Cortex of kidney (tissue), 1 donor: ENCODE measurements around the gene LRMDA.

ENCODE experiments used
- DNase-seq: peaks from one replicate; lab custom pipeline; 2025; lab: John Stamatoyannopoulos, UW

LRMDA gene

GRCh38 chr10:75836064-75836463 is 404.6 kb downstream of the LRMDA start:
- DNase-seq = no peak

GRCh38 chr10:75838486-75838885 is 407.1 kb downstream of the LRMDA start:
- no peak for DNase-seq

DNA sequence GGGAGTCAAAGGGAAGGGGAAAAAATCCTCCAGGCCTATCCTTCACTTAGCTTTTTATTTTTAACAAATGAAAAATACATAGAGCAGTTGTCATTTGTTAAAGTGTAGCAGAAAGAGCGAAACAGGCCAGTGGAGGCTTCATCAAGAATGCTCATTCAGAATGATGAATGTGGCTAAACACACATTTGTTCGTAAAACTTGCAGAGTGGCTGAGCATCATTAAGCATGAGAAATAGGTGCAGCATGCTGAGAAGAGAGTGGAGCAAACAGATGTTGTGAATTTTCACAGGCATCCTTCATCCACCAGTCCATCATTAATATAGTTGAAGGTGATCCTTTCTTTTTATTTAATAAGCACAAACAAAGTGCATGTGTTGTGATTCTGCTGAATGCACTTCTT is 407.6 kb downstream of the LRMDA start:
- DNase-seq = no peak

DNA sequence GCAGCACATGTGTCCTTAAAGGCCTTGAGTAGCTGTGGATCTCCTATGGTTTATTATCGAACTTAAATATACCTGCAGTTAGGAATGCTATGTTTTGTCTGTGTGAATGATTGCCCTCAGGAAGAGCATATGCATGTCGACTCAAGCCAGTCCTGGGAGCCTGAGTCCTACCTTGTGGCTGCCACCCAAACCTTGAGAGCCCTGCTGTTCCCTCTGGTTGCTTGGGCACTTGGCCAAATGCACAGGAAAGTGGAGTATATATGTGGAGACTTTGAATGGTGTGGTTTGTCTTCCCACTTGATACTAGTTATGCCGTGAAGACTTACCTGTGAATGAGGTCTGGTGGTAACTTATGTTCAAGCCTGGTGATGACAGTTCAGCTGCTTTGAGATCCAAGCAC is 409.8 kb downstream of the LRMDA start:
- no peak for DNase-seq

DNA sequence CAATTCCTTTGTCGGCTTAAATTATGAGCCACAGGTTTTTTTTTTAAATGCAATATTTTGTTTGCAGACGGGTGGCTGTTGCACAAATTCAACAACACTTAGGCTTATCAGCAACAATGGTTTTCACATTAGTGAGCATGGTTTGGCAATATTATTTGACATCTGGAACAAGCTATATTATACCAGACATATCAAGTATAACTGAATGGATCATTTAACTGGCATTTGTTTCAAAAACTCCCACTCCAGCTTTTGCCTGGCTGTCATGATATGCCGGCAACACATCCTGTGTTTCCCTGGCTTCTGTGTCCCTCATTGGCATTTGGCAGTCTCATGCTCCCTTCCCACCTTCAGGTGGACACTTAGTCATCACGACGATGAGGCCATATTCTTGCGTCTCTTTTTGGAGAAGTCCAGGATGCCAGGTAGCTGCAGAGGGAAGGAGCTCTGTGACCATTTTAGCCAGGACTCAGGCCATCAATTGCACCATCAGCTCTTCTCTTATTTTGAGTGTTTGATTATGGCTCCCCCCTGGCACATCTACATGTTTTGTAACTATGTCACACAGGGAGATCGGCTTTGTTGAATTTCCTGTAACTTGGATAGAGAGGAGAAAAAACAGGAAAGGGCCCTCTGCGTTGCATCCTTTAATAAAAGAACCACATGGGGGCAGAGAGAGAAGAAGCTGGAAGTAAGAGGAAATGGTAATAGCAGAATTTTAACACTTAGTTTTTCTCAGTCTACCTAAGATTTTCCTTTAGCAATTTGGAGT is 413.9 kb downstream of the LRMDA start:
- DNase-seq = no peak

DNA sequence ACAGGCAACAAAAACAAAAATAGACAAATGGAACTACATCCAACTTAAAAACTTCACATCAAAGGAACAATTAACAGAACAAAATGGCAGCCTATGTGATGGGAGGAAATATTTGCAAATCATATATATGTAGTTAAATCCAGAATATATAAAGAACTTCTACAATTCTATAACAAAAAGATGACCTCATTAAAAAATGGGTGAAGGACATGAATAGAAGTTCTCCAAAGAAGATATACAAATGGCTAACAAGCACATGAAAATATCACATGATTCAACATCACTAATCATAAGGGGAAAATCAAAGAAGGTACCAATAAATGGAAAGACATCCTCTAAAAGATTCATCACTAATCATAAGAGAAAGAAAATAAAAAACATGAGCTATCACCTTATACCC is 416.1 kb downstream of the LRMDA start:
- DNase-seq = no peak

- no peak for DNase-seq
Observed at GRCh38 chr10:75851580-75852345, 420.3 kb downstream of the LRMDA start.

DNA sequence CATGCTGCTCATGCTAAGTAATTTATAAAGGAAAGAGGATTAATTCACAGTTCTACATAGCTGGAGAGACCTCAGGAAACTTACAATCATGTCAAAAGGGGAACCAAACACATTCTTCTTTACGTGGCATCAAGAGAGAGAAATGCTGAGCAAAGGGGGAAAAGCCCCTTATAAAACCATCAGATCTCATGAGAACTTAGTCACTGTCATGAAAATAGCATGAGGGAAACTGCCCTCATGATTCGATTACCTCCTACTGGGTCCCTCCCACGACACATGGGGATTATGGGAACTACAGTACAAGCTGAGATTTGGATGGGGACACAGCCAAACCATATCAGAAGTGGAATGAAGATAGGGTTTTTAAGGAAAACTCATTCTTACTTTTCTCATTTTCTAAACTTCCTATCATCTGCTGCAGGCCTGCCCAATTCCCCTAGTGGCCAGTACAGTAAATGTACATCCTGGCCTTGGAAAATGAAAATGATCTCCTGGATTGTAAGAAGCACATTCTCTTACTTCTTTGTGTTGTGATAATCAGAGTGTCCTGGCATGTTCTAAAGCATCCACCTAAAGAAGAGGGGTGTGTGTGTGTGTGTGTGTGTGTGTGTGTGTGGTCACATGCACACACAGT is 421.5 kb downstream of the LRMDA start:
- DNase-seq = no peak

GRCh38 chr10:75857269-75857846 is 425.9 kb downstream of the LRMDA start:
- DNase-seq = no peak

GRCh38 chr10:75857896-75858295 is 426.5 kb downstream of the LRMDA start:
- DNase-seq = no peak

GRCh38 chr10:75858339-75858738 is 426.9 kb downstream of the LRMDA start:
- DNase-seq = no peak

DNA sequence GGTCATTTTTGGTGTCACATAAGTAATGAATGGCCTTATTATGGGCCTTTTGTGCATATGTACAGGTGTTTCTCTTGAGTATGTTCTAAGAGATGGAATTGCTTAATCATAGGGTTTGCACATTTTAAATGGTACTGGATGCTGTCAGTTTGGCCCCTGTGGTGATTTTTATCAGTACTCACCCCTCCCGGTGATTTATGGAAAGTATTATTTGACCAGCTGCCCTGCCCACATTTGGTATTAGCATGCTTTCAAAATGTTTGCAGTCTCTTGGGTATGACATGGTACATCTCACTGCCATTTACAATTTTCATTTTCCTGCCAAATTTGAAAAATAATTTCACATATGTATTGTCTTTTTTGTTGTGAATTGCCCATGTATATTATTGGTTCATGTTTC is 427.7 kb downstream of the LRMDA start:
- DNase-seq = no peak

- DNase-seq = no peak
Observed at GRCh38 chr10:75860009-75860408, 428.6 kb downstream of the LRMDA start.

- no peak for DNase-seq
Observed at GRCh38 chr10:75861582-75861981, 430.2 kb downstream of the LRMDA start.

- no peak for DNase-seq
Observed at GRCh38 chr10:75862935-75863334, 431.5 kb downstream of the LRMDA start.

DNA sequence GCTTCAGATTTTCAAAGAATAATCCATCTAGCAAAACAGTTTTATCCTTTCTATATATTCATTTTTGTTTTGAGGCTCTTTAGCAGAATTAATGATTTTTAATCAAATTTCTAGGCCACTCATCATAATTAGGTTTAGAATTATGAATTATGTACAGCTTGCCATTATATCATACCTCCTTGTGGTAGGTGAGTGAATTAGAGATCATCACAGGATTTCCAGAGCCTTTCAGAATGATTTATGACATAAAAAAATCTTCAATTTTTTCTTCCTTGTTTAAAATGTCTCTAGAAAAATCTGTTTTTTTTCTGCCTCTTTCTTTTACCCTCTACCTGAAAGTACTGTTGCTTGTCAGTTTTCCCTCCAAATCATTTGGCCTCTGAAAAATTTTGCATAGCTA is 433.3 kb downstream of the LRMDA start:
- DNase-seq = no peak

DNA sequence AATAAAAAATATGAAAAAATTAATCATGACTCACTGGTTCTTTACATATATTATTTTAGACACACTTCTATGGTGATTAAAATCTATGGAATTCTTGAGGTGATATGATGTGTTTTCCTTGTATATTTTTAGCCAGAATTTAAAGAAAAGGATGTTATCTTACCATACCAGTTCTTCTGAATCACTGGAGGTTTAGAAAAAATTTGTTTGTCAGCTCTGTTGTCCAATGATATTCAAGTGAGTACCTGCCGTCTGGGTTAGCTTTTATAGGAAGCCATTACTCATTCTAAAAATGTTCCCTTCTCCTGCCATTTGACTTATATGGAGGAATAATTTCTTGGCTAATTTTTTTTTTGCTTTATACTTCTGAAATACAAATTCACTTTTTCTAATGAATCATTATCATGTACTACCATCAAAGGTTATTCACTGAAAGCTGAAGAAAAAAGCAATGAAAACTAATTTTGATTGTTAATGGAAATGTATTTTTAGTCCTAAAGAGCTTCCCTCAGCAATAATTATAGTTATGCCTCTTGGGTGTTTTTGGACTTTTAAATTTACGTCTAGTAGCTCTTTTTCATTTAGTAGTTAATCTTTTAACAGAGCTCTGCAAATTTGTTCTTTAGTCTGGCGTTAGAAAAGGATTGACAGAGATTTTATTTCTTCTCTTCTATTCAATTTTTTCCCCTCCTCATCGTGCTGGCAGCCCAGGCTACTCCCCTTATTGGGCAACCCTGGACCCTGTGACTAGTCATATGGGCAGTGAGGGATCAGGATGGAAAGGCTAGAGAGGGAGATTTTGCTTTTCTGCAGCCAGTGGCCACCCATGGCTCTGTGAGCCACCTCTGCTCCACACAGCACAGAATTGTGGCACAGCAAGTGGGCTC is 434.2 kb downstream of the LRMDA start:
- DNase-seq = no peak

DNA sequence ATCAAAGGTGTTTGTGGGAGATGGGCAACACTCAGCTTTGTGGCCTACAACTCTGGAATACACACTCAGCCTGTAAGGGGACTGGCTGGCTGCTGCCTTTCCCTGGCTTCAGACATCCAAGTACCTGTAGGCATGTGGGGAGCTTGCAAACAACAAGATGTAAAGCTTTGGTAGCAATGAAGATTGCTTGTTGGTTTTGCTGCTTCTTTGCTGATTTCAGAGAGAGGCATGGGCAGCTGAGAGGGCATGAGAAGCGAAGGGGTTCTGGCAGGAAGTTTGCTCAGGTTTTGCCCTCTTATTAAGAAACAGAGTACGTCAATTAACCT is 434.8 kb downstream of the LRMDA start:
- no peak for DNase-seq

DNA sequence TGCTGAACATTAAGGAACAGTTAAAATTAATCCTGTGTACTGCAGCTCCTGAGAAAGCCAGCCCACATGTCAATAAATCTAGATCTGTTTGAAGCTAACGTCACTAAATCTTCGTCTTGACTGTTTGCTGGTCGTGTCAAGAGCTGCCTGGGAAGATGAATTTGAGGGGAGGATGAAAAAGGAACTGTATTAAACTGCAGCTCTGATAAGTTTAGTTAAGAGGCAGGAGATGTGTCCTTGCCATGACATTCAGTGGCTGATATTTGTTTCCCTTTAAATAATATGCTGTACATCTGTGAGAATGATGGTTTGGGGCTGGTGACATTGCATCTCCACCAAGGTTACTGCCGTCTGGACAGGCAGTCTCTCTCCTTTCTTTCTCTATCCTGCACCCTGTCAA is 435.3 kb downstream of the LRMDA start:
- DNase-seq = no peak

GRCh38 chr10:75868574-75868973 is 437.1 kb downstream of the LRMDA start:
- no peak for DNase-seq

GRCh38 chr10:75870039-75870645 is 438.7 kb downstream of the LRMDA start:
- no peak for DNase-seq
